Activated B cell treated with CpG ODN at 0.5 μM for 24 hours (primary cell): Measurements from ENCODE around the gene ARHGAP12. TPM values are rescaled to one million over a fixed set of nuclear protein-coding genes. Genes with fewer than 3 reads are reported as not detected.

Experiments used
- ATAC-seq: fragments of 200-7000 bp; cut with Tn5 transposase; one replicate; pipeline ENCODE4 v1.10.0; 2021; ENCODE audit warnings: low read depth, mild to moderate bottlenecking, moderate library complexity
- CTCF ChIA-PET: fragments of 350-600 bp; sonication (Branson Sonifier 250); formaldehyde crosslinking; loops from one replicate; lab custom pipeline; 2021; ENCODE audit warnings: antibody characterized with exemption; lab: Charles Lee
- POLR2A ChIA-PET: fragments of 350-600 bp; sonication (Branson Sonifier 250); formaldehyde crosslinking; loops from one replicate; lab custom pipeline; 2021; ENCODE audit warnings: antibody characterized with exemption; lab: Charles Lee
- DNase-seq: peaks from one replicate; pipeline ENCODE4 v3.0.0; 2022
- H3K27ac Mint-ChIP-seq: one replicate; pipeline ENCODE4 v1.8.0; 2020; ENCODE audit warnings: mixed read lengths
- H3K27me3 Mint-ChIP-seq: one replicate; pipeline ENCODE4 v1.8.0; 2021; ENCODE audit warnings: mixed read lengths
- H3K36me3 Mint-ChIP-seq: one replicate; pipeline ENCODE4 v1.8.0; 2021; ENCODE audit warnings: low read depth, mixed read lengths
- H3K4me1 Mint-ChIP-seq: one replicate; pipeline ENCODE4 v1.8.0; 2021; ENCODE audit warnings: mixed read lengths
- H3K4me3 Mint-ChIP-seq: one replicate; pipeline ENCODE4 v1.8.0; 2020; ENCODE audit warnings: mild to moderate bottlenecking, mixed read lengths
- H3K9me3 Mint-ChIP-seq: one replicate; pipeline ENCODE4 v1.8.0; 2020; ENCODE audit warnings: mixed read lengths
- CTCF ChIP-seq: fragments of 200-600 bp; IDR thresholded peaks from one replicate; pipeline ENCODE4 v1.8.0; 2022; ENCODE audit warnings: antibody characterized with exemption, mild to moderate bottlenecking
- intact Hi-C: fragments of 100-400 bp; cut with micrococcal nuclease; formaldehyde crosslinking; loops from one replicate; pipeline ENCODE4 v1.15.1; 2024
- total RNA-seq: library from RNA; stranded (reverse); gene quantifications from 2 replicates; pipeline ENCODE4 v1.2.3, GENCODE V29; 2022

ARHGAP12 gene
- total RNA-seq, 1 donor from 2014 or later, result 23.2 TPM

GRCh38 chr10:31864834-31865518, 63.7 kb downstream of the ARHGAP12 start:
- ChIA-PET POLR2A (no interaction called here), CTCF (interaction anchor here (0.7 kb wide), 1 partner anchor 42 kb away, joined by 3 read pairs; no protein-coding TSS in a partner anchor)
- Mint-ChIP-seq H3K27ac (no peak overlapping the region), H3K4me3 (no peak overlapping the region), H3K4me1 (peaks cover 27% of the 10 kb centered on the region), H3K27me3 (no peaks in the 10 kb centered on the region), H3K9me3 (no peaks in the 10 kb centered on the region), H3K36me3 (peaks cover 16% of the 10 kb centered on the region)
- TF ChIP-seq CTCF, result no peak
- no peak for DNase-seq
- intact Hi-C loops, result loop anchor here (5.0 to 10.0 kb wide), 3 partner anchors 330 to 502 kb away; no protein-coding TSS in a partner anchor
- no peak for ATAC-seq

- no peaks in the 10 kb centered on the region for H3K27me3 Mint-ChIP-seq
- H3K9me3 Mint-ChIP-seq, result peaks cover 4% of the 10 kb centered on the region
- ATAC-seq (no peak), DNase-seq (no peak)
- H3K27ac Mint-ChIP-seq, result no peak overlapping the region
- CTCF ChIA-PET, result no interaction called here
- peaks cover 3% of the 10 kb centered on the region for H3K4me1 Mint-ChIP-seq
- TF ChIP-seq CTCF, result no peak
- POLR2A ChIA-PET, result no interaction called here
- intact Hi-C loops, result no loop called here
- H3K4me3 Mint-ChIP-seq, result no peak overlapping the region
- H3K36me3 Mint-ChIP-seq, result peaks cover 48% of the 10 kb centered on the region
Measured at GRCh38 chr10:31855033-31855432, 73.6 kb downstream of the ARHGAP12 start.

- peaks cover 39% of the 10 kb centered on the region for H3K36me3 Mint-ChIP-seq
- ATAC-seq, result no peak
- peaks cover 3% of the 10 kb centered on the region for H3K4me1 Mint-ChIP-seq
- no peaks in the 10 kb centered on the region for H3K27me3 Mint-ChIP-seq
- H3K27ac Mint-ChIP-seq, result no peak overlapping the region
- H3K9me3 Mint-ChIP-seq, result no peaks in the 10 kb centered on the region
- ChIA-PET CTCF (interaction anchor here (1.0 kb wide), 1 partner anchor 151 kb away, joined by 3 read pairs; no protein-coding TSS in a partner anchor), POLR2A (no interaction called here)
- no peak overlapping the region for H3K4me3 Mint-ChIP-seq
- TF ChIP-seq CTCF, result no peak
- intact Hi-C loops, result no loop called here
- DNase-seq, result no peak
Measured at GRCh38 chr10:31853629-31854028, 75.0 kb downstream of the ARHGAP12 start.

GRCh38 chr10:31851216-31851615, 77.4 kb downstream of the ARHGAP12 start:
- POLR2A ChIA-PET, result no interaction called here
- peaks cover 1% of the 10 kb centered on the region for H3K4me1 Mint-ChIP-seq
- CTCF ChIA-PET, result no interaction called here

GRCh38 chr10:31847515-31847914, 81.1 kb downstream of the ARHGAP12 start:
- Mint-ChIP-seq H3K4me3 (no peak overlapping the region), H3K36me3 (peaks cover 41% of the 10 kb centered on the region), H3K9me3 (no peaks in the 10 kb centered on the region), H3K27me3 (no peaks in the 10 kb centered on the region), H3K27ac (no peak overlapping the region), H3K4me1 (no peaks in the 10 kb centered on the region)
- no peak for TF ChIP-seq CTCF
- ChIA-PET POLR2A (no interaction called here), CTCF (no interaction called here)
- DNase-seq, result no peak
- intact Hi-C loops, result no loop called here
- ATAC-seq, result no peak

More at GRCh38 chr10:31851216-31851615, 77.4 kb downstream of the ARHGAP12 start:
- no peak for ATAC-seq
- no peak for DNase-seq
- intact Hi-C loops, result no loop called here
- H3K9me3 Mint-ChIP-seq, result no peaks in the 10 kb centered on the region
- no peak overlapping the region for H3K4me3 Mint-ChIP-seq
- no peak for TF ChIP-seq CTCF
- H3K36me3 Mint-ChIP-seq, result peaks cover 31% of the 10 kb centered on the region
- H3K27ac Mint-ChIP-seq, result no peak overlapping the region
- H3K27me3 Mint-ChIP-seq, result no peaks in the 10 kb centered on the region
